Natural killer cell treated with Interleukin-12 subunit alpha and Interleukin-12 subunit beta and Interleukin-15 and Interleukin-18, amount 100 ng/mL, for 72 hours (primary cell): ENCODE data around the gene CDC42BPB. TPM values are rescaled to one million over a fixed set of nuclear protein-coding genes. Genes with fewer than 3 reads are reported as not detected.
"Not testable (repeated sequence)": the region's sequence is repeated elsewhere in the genome, so short reads cannot be mapped to it uniquely, and the experiment has no call there.

Experiments used
- ATAC-seq, 2 donors: fragments of 150-1000 bp; cut with Tn5 transposase in 1 of 2; sonication (Bioruptor Pico), chemical (Tn5 transposase) in 1 of 2; 2 replicates each; pipeline ENCODE4 v1.10.0; 2021
- DNase-seq: peaks from one replicate; pipeline ENCODE4 v3.0.0; 2022; ENCODE audit warnings: low spot score
- H3K27ac Mint-ChIP-seq, 2 donors: 1 replicate in 1 of 2; 2 replicates in 1 of 2; pipeline ENCODE4 v1.8.0; 2022; ENCODE audit warnings: mixed read lengths in 2 of 2, mild to moderate bottlenecking in 1 of 2, moderate library complexity in 1 of 2
- H3K27me3 Mint-ChIP-seq, 2 donors: 1 replicate in 1 of 2; 2 replicates in 1 of 2; pipeline ENCODE4 v1.8.0; 2022; ENCODE audit warnings: mixed read lengths in 2 of 2
- H3K36me3 Mint-ChIP-seq: one replicate; pipeline ENCODE4 v1.8.0; 2022; ENCODE audit warnings: mixed read lengths
- H3K4me1 Mint-ChIP-seq, 2 donors: 1 replicate in 1 of 2; 2 replicates in 1 of 2; pipeline ENCODE4 v1.8.0; 2022; ENCODE audit warnings: low read depth in 2 of 2, mixed read lengths in 2 of 2, mild to moderate bottlenecking in 1 of 2
- H3K4me3 Mint-ChIP-seq: one replicate; pipeline ENCODE4 v1.8.0; 2022; ENCODE audit warnings: mixed read lengths
- H3K9me3 Mint-ChIP-seq: 2 replicates; pipeline ENCODE4 v1.8.0; 2022; ENCODE audit warnings: mixed read lengths
- total RNA-seq, 2 donors: library from RNA; stranded (reverse); gene quantifications; one replicate each; pipeline ENCODE4 v1.2.3, GENCODE V29; 2022

CDC42BPB gene
- total RNA-seq, 2 donors from 2014 or later: 2.2 to 3.6 TPM

DNA sequence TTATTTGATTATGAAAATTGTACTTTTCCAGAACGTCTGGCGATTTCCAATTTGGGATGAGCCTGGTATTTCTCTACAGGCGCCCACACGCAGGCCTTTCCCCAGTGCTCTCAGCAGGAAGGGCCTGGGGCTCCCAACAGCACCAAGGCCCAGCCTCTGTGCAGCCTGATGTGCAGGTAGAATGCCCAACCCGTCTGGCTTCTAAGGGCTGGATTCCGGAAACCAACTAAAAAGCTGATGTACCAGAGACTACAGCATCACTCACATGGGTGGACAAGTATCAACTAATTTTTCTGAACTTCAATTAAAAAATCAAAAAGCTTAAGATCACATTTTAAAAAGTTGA lies 25.8 kb downstream of the CDC42BPB start:
- no peak for DNase-seq
- peaks cover 5 to 6% of the 10 kb centered on the region in 2 donors for H3K27me3 Mint-ChIP-seq
- no peaks in the 10 kb centered on the region for H3K36me3 Mint-ChIP-seq
- no peak for ATAC-seq
- H3K4me1 Mint-ChIP-seq: no peaks in the 10 kb centered on the region
- no peak overlapping the region for H3K4me3 Mint-ChIP-seq
- no peak overlapping the region for H3K27ac Mint-ChIP-seq
- H3K9me3 Mint-ChIP-seq: no peaks in the 10 kb centered on the region

- Mint-ChIP-seq H3K9me3 (no peaks in the 10 kb centered on the region), H3K4me1 (no peaks in the 10 kb centered on the region), H3K36me3 (no peaks in the 10 kb centered on the region), H3K4me3 (no peak overlapping the region), H3K27me3 (peaks cover 5 to 6% of the 10 kb centered on the region in 2 donors), H3K27ac (no peak overlapping the region)
- ATAC-seq (no peak), DNase-seq (no peak)
Measured at GRCh38 chr14:103030741-103031565, 26.4 kb downstream of the CDC42BPB start.

GRCh38 chr14:103029936-103030335 lies 27.4 kb downstream of the CDC42BPB start:
- ATAC-seq: no peak
- Mint-ChIP-seq H3K36me3 (no peaks in the 10 kb centered on the region), H3K27ac (no peak overlapping the region), H3K9me3 (no peaks in the 10 kb centered on the region), H3K4me3 (no peak overlapping the region), H3K4me1 (no peaks in the 10 kb centered on the region), H3K27me3 (peaks cover 8 to 11% of the 10 kb centered on the region in 2 donors)
- no peak for DNase-seq

GRCh38 chr14:103028772-103029171 lies 28.6 kb downstream of the CDC42BPB start:
- ATAC-seq (no peak), DNase-seq (no peak)
- no peaks in the 10 kb centered on the region for H3K9me3 Mint-ChIP-seq
- H3K36me3 Mint-ChIP-seq: no peaks in the 10 kb centered on the region
- peaks cover 16 to 20% of the 10 kb centered on the region in 2 donors for H3K27me3 Mint-ChIP-seq
- H3K4me1 Mint-ChIP-seq: no peaks in the 10 kb centered on the region
- H3K4me3 Mint-ChIP-seq: no peak overlapping the region
- no peak overlapping the region for H3K27ac Mint-ChIP-seq

- H3K27me3 Mint-ChIP-seq: peaks cover 17 to 20% of the 10 kb centered on the region in 2 donors
- H3K4me1 Mint-ChIP-seq: no peaks in the 10 kb centered on the region
- DNase-seq (no peak), ATAC-seq (no peak)
- H3K9me3 Mint-ChIP-seq: no peaks in the 10 kb centered on the region
- no peak overlapping the region for H3K27ac Mint-ChIP-seq
- H3K36me3 Mint-ChIP-seq: no peaks in the 10 kb centered on the region
- H3K4me3 Mint-ChIP-seq: no peak overlapping the region
Measured at GRCh38 chr14:103028161-103028767, 29.1 kb downstream of the CDC42BPB start.

GRCh38 chr14:103027451-103027850 lies 29.9 kb downstream of the CDC42BPB start:
- DNase-seq: no peak
- H3K27me3 Mint-ChIP-seq: peaks cover 20 to 22% of the 10 kb centered on the region in 2 donors
- H3K36me3 Mint-ChIP-seq: no peaks in the 10 kb centered on the region
- ATAC-seq: no peak
- H3K4me1 Mint-ChIP-seq: no peaks in the 10 kb centered on the region
- no peak overlapping the region for H3K27ac Mint-ChIP-seq
- H3K4me3 Mint-ChIP-seq: no peak overlapping the region
- H3K9me3 Mint-ChIP-seq: no peaks in the 10 kb centered on the region

GRCh38 chr14:103026988-103027387 lies 30.4 kb downstream of the CDC42BPB start:
- Mint-ChIP-seq H3K9me3 (no peaks in the 10 kb centered on the region), H3K4me1 (no peaks in the 10 kb centered on the region), H3K27me3 (peaks cover 24 to 26% of the 10 kb centered on the region in 2 donors), H3K27ac (no peak overlapping the region), H3K4me3 (no peak overlapping the region), H3K36me3 (no peaks in the 10 kb centered on the region)
- ATAC-seq: no peak
- no peak for DNase-seq

DNA sequence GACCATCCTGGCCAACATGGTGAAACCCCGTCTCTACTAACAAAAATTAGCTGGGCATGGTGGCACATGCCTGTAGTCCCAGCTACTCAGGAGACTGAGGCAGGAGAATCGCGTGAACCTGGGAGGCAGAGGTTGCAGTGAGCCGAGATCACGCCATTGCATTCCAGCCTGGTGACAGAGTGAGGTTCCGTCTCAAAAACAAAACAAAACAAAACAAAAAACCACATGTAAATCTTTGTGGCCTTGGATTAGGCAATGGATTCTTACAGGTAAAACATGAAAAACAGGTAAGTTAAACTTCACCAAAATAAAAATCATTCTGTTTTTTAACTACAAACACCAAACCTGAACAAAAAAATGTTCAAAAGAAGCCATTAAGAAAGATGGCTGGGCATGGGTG lies 31.2 kb downstream of the CDC42BPB start:
- peaks cover 29 to 33% of the 10 kb centered on the region in 2 donors for H3K27me3 Mint-ChIP-seq
- not testable (repeated sequence) for ATAC-seq, H3K4me3 Mint-ChIP-seq, H3K36me3 Mint-ChIP-seq, DNase-seq, H3K4me1 Mint-ChIP-seq, H3K9me3 Mint-ChIP-seq, H3K27ac Mint-ChIP-seq

GRCh38 chr14:103023881-103024473 lies 33.4 kb downstream of the CDC42BPB start:
- Mint-ChIP-seq H3K27ac (no peak overlapping the region), H3K36me3 (no peaks in the 10 kb centered on the region), H3K9me3 (no peaks in the 10 kb centered on the region), H3K27me3 (peaks cover 33 to 35% of the 10 kb centered on the region in 2 donors), H3K4me1 (no peaks in the 10 kb centered on the region), H3K4me3 (no peak overlapping the region)
- ATAC-seq (no peak), DNase-seq (no peak)

- peaks cover 37 to 42% of the 10 kb centered on the region in 2 donors for H3K27me3 Mint-ChIP-seq
- no peak overlapping the region for H3K27ac Mint-ChIP-seq
- H3K4me3 Mint-ChIP-seq: no peak overlapping the region
- no peaks in the 10 kb centered on the region for H3K4me1 Mint-ChIP-seq
- ATAC-seq (no peak), DNase-seq (no peak)
- no peaks in the 10 kb centered on the region for H3K36me3 Mint-ChIP-seq
- no peaks in the 10 kb centered on the region for H3K9me3 Mint-ChIP-seq
Measured at GRCh38 chr14:103022685-103023044, 34.7 kb downstream of the CDC42BPB start.

DNA sequence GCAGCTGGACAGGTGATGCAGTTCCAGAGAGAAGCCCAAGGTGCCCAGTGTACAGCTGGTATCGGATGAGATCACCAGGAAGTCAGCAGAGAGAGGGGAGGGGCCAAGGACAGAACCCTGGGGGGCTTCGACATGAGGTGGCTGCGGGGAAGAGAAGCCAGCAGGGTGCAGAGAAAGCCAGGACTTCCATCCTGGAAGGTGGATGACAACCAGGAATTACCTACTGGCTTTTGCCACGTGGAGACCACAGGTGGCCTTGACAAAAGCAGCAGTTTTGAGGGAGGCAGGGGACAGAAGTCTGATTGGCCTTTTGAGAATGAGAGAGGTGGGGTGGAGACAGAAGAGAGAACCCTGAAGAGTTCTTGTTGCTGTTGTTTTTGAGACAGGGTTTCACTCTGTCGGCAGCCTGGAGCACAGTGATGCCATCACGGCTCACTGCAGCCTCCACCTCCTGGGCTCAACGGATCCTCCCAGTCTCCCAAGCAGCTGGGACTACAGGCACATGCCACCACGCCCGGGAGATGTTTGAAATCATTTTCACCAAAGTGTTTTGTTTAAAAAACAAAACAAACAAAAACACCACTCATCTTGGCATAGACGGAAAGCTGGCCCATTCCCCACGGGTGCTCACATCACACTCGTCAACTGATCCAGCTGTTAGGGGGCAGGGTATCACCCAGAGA lies 35.2 kb downstream of the CDC42BPB start:
- H3K4me3 Mint-ChIP-seq: no peak overlapping the region
- H3K27me3 Mint-ChIP-seq: peaks cover 37 to 43% of the 10 kb centered on the region in 2 donors
- no peaks in the 10 kb centered on the region for H3K9me3 Mint-ChIP-seq
- no peak overlapping the region for H3K27ac Mint-ChIP-seq
- DNase-seq (no peak), ATAC-seq (no peak)
- H3K36me3 Mint-ChIP-seq: no peaks in the 10 kb centered on the region
- H3K4me1 Mint-ChIP-seq: no peaks in the 10 kb centered on the region

GRCh38 chr14:103021684-103022001 lies 35.7 kb downstream of the CDC42BPB start:
- H3K4me3 Mint-ChIP-seq: no peak overlapping the region
- H3K27me3 Mint-ChIP-seq: peaks cover 36 to 38% of the 10 kb centered on the region in 2 donors
- H3K36me3 Mint-ChIP-seq: no peaks in the 10 kb centered on the region
- no peaks in the 10 kb centered on the region for H3K4me1 Mint-ChIP-seq
- DNase-seq (no peak), ATAC-seq (no peak)
- no peaks in the 10 kb centered on the region for H3K9me3 Mint-ChIP-seq
- no peak overlapping the region for H3K27ac Mint-ChIP-seq

GRCh38 chr14:103020271-103021170 lies 36.8 kb downstream of the CDC42BPB start:
- no peaks in the 10 kb centered on the region for H3K9me3 Mint-ChIP-seq
- no peaks in the 10 kb centered on the region for H3K4me1 Mint-ChIP-seq
- peaks cover 37 to 38% of the 10 kb centered on the region in 2 donors for H3K27me3 Mint-ChIP-seq
- H3K36me3 Mint-ChIP-seq: no peaks in the 10 kb centered on the region
- ATAC-seq: no peak
- no peak for DNase-seq
- no peak overlapping the region for H3K4me3 Mint-ChIP-seq
- H3K27ac Mint-ChIP-seq: no peak overlapping the region
